AG04449 (cell line): ENCODE measurements around the gene TRIM56.

ENCODE experiments used
- CTCF ChIA-PET: fragments of 350-600 bp; formaldehyde crosslinking; extraction: SDS; loops from one replicate; lab custom pipeline; 2021; ENCODE audit warnings: antibody characterized with exemption; lab: Yijun Ruan, JAX
- POLR2A ChIA-PET: fragments of 400-600, 350-600 bp; formaldehyde crosslinking; extraction: SDS; loops from one replicate; lab custom pipeline; 2020; ENCODE audit warnings: antibody characterized with exemption, inconsistent platforms; lab: Yijun Ruan, JAX
- DNase-seq: peaks from one replicate; pipeline ENCODE4 v3.0.0-alpha.2; 2010; ENCODE audit warnings: low read depth, low spot score
- H3K4me3 ChIP-seq: 2 replicates; pipeline ENCODE4 v1.5.1; 2011; ENCODE audit warnings: low read depth, mild to moderate bottlenecking, control low read depth, low read length
- TF ChIP-seq, protein P1 (sequence below): IDR thresholded peaks from one replicate; pipeline ENCODE4 v1.5.1; 2011; ENCODE audit warnings: mild to moderate bottlenecking, moderate library complexity, low read length, control low read depth, inconsistent platforms; ENCODE audit not compliant: insufficient read depth; ENCODE audit errors: missing control alignments

The TRIM56 gene

DNA sequence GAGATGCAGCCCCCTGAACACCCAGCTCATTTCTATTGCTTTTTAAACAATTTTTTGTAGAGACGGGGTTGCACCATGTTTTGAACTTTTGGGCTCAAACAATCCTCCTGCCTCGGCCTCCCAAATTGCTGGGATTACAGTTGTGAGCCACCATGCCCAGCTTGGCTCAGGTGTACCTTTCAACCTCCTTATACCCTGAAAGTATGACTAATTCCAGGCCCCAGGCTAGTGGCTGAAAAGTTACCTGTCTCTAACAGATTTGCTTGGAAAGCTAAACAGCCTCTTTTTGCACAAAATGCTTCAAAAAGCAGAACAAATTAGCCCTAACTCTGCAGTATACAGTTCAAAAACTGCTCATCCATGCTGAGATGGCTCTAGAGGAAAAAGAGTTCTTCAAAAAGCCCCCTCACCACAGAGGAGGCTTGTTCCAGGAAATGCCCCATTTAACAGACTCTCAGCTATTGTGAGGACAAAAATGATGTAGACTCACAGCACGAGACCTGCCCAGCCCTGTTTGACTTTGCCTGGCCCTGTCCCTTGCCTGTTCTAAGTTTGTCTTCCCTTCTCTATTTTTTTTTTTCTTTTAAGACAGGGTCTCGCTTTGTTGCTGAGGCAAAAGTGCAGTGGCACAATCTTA is 55.6 kb downstream of the TRIM56 start:
- DNase-seq, result no peak
- CTCF ChIA-PET, result interaction anchor here (1.0 to 10.9 kb wide), 11 partner anchors 12 to 141 kb away, joined by 3 to 353 read pairs (median 7); partner anchors contain the start of genes AP1S1, FIS1, PLOD3 and TRIM56
- POLR2A ChIA-PET, result interaction anchor here (0.6 to 5.3 kb wide), 6 partner anchors 14 to 80 kb away, joined by 3 to 61 read pairs (median 4); partner anchors contain the start of genes SERPINE1 and TRIM56
- TF ChIP-seq, protein P1, sequence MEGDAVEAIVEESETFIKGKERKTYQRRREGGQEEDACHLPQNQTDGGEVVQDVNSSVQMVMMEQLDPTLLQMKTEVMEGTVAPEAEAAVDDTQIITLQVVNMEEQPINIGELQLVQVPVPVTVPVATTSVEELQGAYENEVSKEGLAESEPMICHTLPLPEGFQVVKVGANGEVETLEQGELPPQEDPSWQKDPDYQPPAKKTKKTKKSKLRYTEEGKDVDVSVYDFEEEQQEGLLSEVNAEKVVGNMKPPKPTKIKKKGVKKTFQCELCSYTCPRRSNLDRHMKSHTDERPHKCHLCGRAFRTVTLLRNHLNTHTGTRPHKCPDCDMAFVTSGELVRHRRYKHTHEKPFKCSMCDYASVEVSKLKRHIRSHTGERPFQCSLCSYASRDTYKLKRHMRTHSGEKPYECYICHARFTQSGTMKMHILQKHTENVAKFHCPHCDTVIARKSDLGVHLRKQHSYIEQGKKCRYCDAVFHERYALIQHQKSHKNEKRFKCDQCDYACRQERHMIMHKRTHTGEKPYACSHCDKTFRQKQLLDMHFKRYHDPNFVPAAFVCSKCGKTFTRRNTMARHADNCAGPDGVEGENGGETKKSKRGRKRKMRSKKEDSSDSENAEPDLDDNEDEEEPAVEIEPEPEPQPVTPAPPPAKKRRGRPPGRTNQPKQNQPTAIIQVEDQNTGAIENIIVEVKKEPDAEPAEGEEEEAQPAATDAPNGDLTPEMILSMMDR, result no peak
- no peak overlapping the region for H3K4me3 ChIP-seq
